H9 (cell line): ENCODE measurements around the gene UBQLN2. TPM values are rescaled to one million over a fixed set of nuclear protein-coding genes. Genes with fewer than 3 reads are reported as not detected.

Experiments used
- DNase-seq: peaks from one replicate; pipeline ENCODE4 v3.0.0-alpha.2; 2017
- H2AFZ ChIP-seq: one replicate; pipeline ENCODE4 v1.6.1; 2013; ENCODE audit warnings: mild to moderate bottlenecking, low read length, control low read depth, moderate library complexity
- H2AK5ac ChIP-seq: 2 replicates; pipeline ENCODE4 v1.6.1; 2013; ENCODE audit warnings: low read length, control low read depth, mixed read lengths; ENCODE audit not compliant: insufficient read length
- H2BK120ac ChIP-seq: one replicate; pipeline ENCODE4 v1.6.1; 2013; ENCODE audit warnings: low read depth, mild to moderate bottlenecking, low read length, control low read depth, inconsistent platforms; ENCODE audit not compliant: poor library complexity, severe bottlenecking
- H2BK12ac ChIP-seq: 2 replicates; pipeline ENCODE4 v1.6.1; 2013; ENCODE audit warnings: low read length, control low read depth, mixed read lengths, low read depth; ENCODE audit not compliant: insufficient read length
- H2BK15ac ChIP-seq: 2 replicates; pipeline ENCODE4 v1.6.1; 2013; ENCODE audit warnings: low read depth, low read length, control low read depth
- H2BK20ac ChIP-seq: one replicate; pipeline ENCODE4 v1.6.1; 2013; ENCODE audit warnings: low read depth, mild to moderate bottlenecking, low read length, control low read depth, inconsistent platforms; ENCODE audit not compliant: poor library complexity, severe bottlenecking
- H2BK5ac ChIP-seq: 2 replicates; pipeline ENCODE4 v1.6.1; 2013; ENCODE audit warnings: low read length, control low read depth, mixed read lengths; ENCODE audit not compliant: insufficient read length
- H3K14ac ChIP-seq: 2 replicates; pipeline ENCODE4 v1.6.1; 2013; ENCODE audit warnings: low read length, control low read depth; ENCODE audit not compliant: insufficient read depth
- H3K18ac ChIP-seq: 2 replicates; pipeline ENCODE4 v1.6.1; 2013; ENCODE audit warnings: low read depth, mild to moderate bottlenecking, mixed read lengths, low read length, control low read depth; ENCODE audit not compliant: insufficient read length
- H3K23ac ChIP-seq: 2 replicates; pipeline ENCODE4 v1.6.1; 2013; ENCODE audit warnings: low read length, control low read depth, mixed read lengths, low read depth; ENCODE audit not compliant: insufficient read length
- H3K23me2 ChIP-seq: 2 replicates; pipeline ENCODE4 v1.6.1; 2013; ENCODE audit warnings: low read depth, mild to moderate bottlenecking, mixed read lengths, low read length, control low read depth; ENCODE audit not compliant: insufficient read length, poor library complexity, severe bottlenecking
- H3K27ac ChIP-seq: 2 replicates; pipeline ENCODE4 v1.5.1; 2013; ENCODE audit warnings: low read length, control low read depth, mixed read lengths, low read depth; ENCODE audit not compliant: insufficient read length
- H3K27me3 ChIP-seq: 2 replicates; pipeline ENCODE4 v1.6.1; 2013; ENCODE audit warnings: low read length, control low read depth, inconsistent platforms; ENCODE audit not compliant: insufficient read depth
- H3K4ac ChIP-seq: 2 replicates; pipeline ENCODE4 v1.6.1; 2013; ENCODE audit warnings: low read depth, mild to moderate bottlenecking, control low read depth, inconsistent platforms, low read length, moderate library complexity
- H3K4me1 ChIP-seq: 2 replicates; pipeline ENCODE4 v1.6.1; 2013; ENCODE audit warnings: low read length, control low read depth, inconsistent platforms; ENCODE audit not compliant: insufficient read depth
- H3K4me2 ChIP-seq: 2 replicates; pipeline ENCODE4 v1.6.1; 2013; ENCODE audit warnings: low read length, control low read depth, mixed read lengths; ENCODE audit not compliant: insufficient read length, insufficient read depth
- H3K56ac ChIP-seq: 2 replicates; pipeline ENCODE4 v1.6.1; 2013; ENCODE audit warnings: low read depth, mild to moderate bottlenecking, mixed read lengths, low read length, control low read depth; ENCODE audit not compliant: insufficient read length
- H3K79me1 ChIP-seq: 2 replicates; pipeline ENCODE4 v1.6.1; 2013; ENCODE audit warnings: low read depth, mild to moderate bottlenecking, moderate library complexity, low read length, control low read depth, inconsistent platforms; ENCODE audit not compliant: insufficient read depth, poor library complexity, severe bottlenecking
- H3K79me2 ChIP-seq: 2 replicates; pipeline ENCODE4 v1.6.1; 2013; ENCODE audit warnings: low read length, control low read depth, inconsistent platforms; ENCODE audit not compliant: insufficient read depth
- H3K9ac ChIP-seq: 2 replicates; pipeline ENCODE4 v1.6.1; 2013; ENCODE audit warnings: low read length, control low read depth, mixed read lengths; ENCODE audit not compliant: insufficient read length; ENCODE audit errors: extremely low read depth
- H3K9me3 ChIP-seq: one replicate; pipeline ENCODE4 v1.6.1; 2013; ENCODE audit warnings: low read depth, low read length, inconsistent platforms; ENCODE audit not compliant: control insufficient read depth
- H3T11ph ChIP-seq: one replicate; pipeline ENCODE4 v1.6.1; 2013; ENCODE audit warnings: mild to moderate bottlenecking, low read length, control low read depth, inconsistent platforms
- H4K20me1 ChIP-seq: one replicate; pipeline ENCODE4 v1.6.1; 2013; ENCODE audit not compliant: control insufficient read depth, insufficient read length, insufficient read depth
- H4K5ac ChIP-seq: 2 replicates; pipeline ENCODE4 v1.6.1; 2013; ENCODE audit warnings: low read depth, mild to moderate bottlenecking, mixed read lengths, low read length, control low read depth; ENCODE audit not compliant: insufficient read length
- H4K8ac ChIP-seq: replicated peaks from 2 replicates; pipeline ENCODE4 v1.6.1; 2013; ENCODE audit warnings: low read length, control low read depth, mixed read lengths, low read depth; ENCODE audit not compliant: insufficient read length
- H4K91ac ChIP-seq: 2 replicates; pipeline ENCODE4 v1.6.1; 2013; ENCODE audit warnings: low read depth, mild to moderate bottlenecking, moderate library complexity, mixed read lengths, low read length, control low read depth; ENCODE audit not compliant: insufficient read length
- H3K27ac Mint-ChIP-seq, 3 experiments: 2 replicates in 2 of 3; 3 replicates in 1 of 3; pipeline ENCODE4 v1.8.0; 2020 to 2021; ENCODE audit warnings: mixed read lengths in 3 of 3, mild to moderate bottlenecking in 1 of 3, moderate library complexity in 1 of 3
- H3K27me3 Mint-ChIP-seq: 2 replicates; pipeline ENCODE4 v1.8.0; 2021; ENCODE audit warnings: low read depth, mild to moderate bottlenecking, moderate library complexity, mixed read lengths
- H3K36me3 Mint-ChIP-seq, 3 experiments: 2 replicates in 2 of 3; 3 replicates in 1 of 3; pipeline ENCODE4 v1.8.0; 2020 to 2021; ENCODE audit warnings: low read depth in 3 of 3, mixed read lengths in 3 of 3; ENCODE audit not compliant: insufficient read depth in 1 of 3
- H3K4me1 Mint-ChIP-seq, 2 experiments: 2 replicates each; pipeline ENCODE4 v1.8.0; 2020; ENCODE audit warnings: mixed read lengths in 2 of 2
- H3K4me3 Mint-ChIP-seq, 2 experiments: 2 replicates in 1 of 2; 3 replicates in 1 of 2; pipeline ENCODE4 v1.8.0; 2020 to 2021; ENCODE audit warnings: mild to moderate bottlenecking in 2 of 2, mixed read lengths in 2 of 2, moderate library complexity in 1 of 2
- H3K9me3 Mint-ChIP-seq, 2 experiments: 2 replicates in 1 of 2; 3 replicates in 1 of 2; pipeline ENCODE4 v1.8.0; 2020; ENCODE audit warnings: mild to moderate bottlenecking in 2 of 2, mixed read lengths in 2 of 2, moderate library complexity in 1 of 2
- CTCF ChIP-seq: fragments of 200-600 bp; sonication (generic); conservative IDR thresholded peaks from 3 replicates; pipeline ENCODE4 v1.8.0; 2021; ENCODE audit warnings: antibody characterized with exemption, mild to moderate bottlenecking
- WGBS: extraction: QIAGEN DNeasy Blood & Tissue Kit; methylation state at CpG from one replicate; pipeline ENCODE4 v1.1.7; 2013; ENCODE audit warnings: missing lambda C conversion rate, low lambda C conversion rate, mixed read lengths; ENCODE audit not compliant: insufficient read length; ENCODE audit errors: extremely low coverage; 5-methylcytosine and 5-hydroxymethylcytosine counted together
- long read RNA-seq: library from polyadenylated mRNA; unstranded; transcript quantifications from one replicate; pipeline ENCODE4 v2.0.0, GENCODE V29; 2020
- total RNA-seq: library from RNA; stranded (reverse); gene quantifications from 2 replicates; pipeline ENCODE4 v1.2.1, GENCODE V29; 2021

UBQLN2 gene
- total RNA-seq: 28.5 and 30.0 TPM in 2 replicates
- long read RNA-seq, full-length matches to known transcripts: 84 of 87 reads
- long read RNA-seq, partial matches to known transcripts: 0 of 87 reads
- long read RNA-seq, other reads (novel, unspliced or antisense): 3 of 87 reads

- Histone ChIP-seq H3K14ac (peak within 1 kb of the TSS; percentile 98), H2BK15ac (no peak within 1 kb of the TSS), H2BK5ac (no peak within 1 kb of the TSS), H2AK5ac (no peak within 1 kb of the TSS), H3K23me2 (peaks cover 14% of the 10 kb centered on the region), H3K18ac (peak within 1 kb of the TSS; percentile 98), H4K91ac (no peak within 1 kb of the TSS), H3K79me2 (peaks cover 25% of the 10 kb centered on the region), H4K20me1 (no peaks in the 10 kb centered on the region), H3K4me2 (peak within 1 kb of the TSS; percentile 84), H2BK12ac (no peak within 1 kb of the TSS), H3K79me1 (no peaks in the 10 kb centered on the region), H4K5ac (no peak within 1 kb of the TSS), H3K4ac (no peak within 1 kb of the TSS), H2BK20ac (no peak within 1 kb of the TSS), H3K56ac (peak within 1 kb of the TSS; percentile 82), H2AFZ (no peak within 1 kb of the TSS), H3K9ac (peak within 1 kb of the TSS; percentile 90), H3K4me1 (no peaks in the 10 kb centered on the region), H3K27me3 (no peaks in the 10 kb centered on the region), H3T11ph (no peak within 1 kb of the TSS), H3K23ac (no peak within 1 kb of the TSS), H3K27ac (peak within 1 kb of the TSS; percentile 91), H3K9me3 (no peaks in the 10 kb centered on the region), H4K8ac (no peak within 1 kb of the TSS), H2BK120ac (no peak within 1 kb of the TSS)
- no CpG with 5 or more reads among the region's 70 CpGs for WGBS
- DNase-seq: peak; percentile 71
- Mint-ChIP-seq H3K4me1 (peaks cover 2 to 10% of the 10 kb centered on the region in 2 experiments), H3K9me3 (peaks cover 36 to 43% of the 10 kb centered on the region in 2 experiments), H3K36me3 (peaks cover 0 to 6% (median 6%) of the 10 kb centered on the region in 3 experiments; a peak in 5 of 7 replicates), H3K4me3 (peak within 1 kb of the TSS; percentile 70 to 83), H3K27me3 (no peaks in the 10 kb centered on the region; the same call in 1 of the 2 replicates), H3K27ac (peak within 1 kb of the TSS; percentile 87 to 99 (median 97))
- no peak; the same call in 2 of the 3 replicates for TF ChIP-seq CTCF
Observed at GRCh38 chrX:56563231-56564161, at the start of gene UBQLN2. TSS of gene UBQLN2 (plus strand) at chrX:56563627. CDS start at chrX:56563874, 247 bp downstream.
